Endodermal cell (in vitro differentiated cells): ENCODE measurements around the gene UPB1. TPM values are rescaled to one million over a fixed set of nuclear protein-coding genes. Genes with fewer than 3 reads are reported as not detected.

ENCODE experiments used
- DNase-seq: peaks from one replicate; pipeline ENCODE4 v3.0.0-alpha.2; 2017
- H3K27ac ChIP-seq: 2 replicates; pipeline ENCODE4 v1.5.1; 2013; ENCODE audit warnings: mild to moderate bottlenecking, low read depth, low read length, moderate library complexity
- H3K27me3 ChIP-seq: 2 replicates; pipeline ENCODE4 v1.6.1; 2013; ENCODE audit warnings: mild to moderate bottlenecking, low read length, moderate library complexity; ENCODE audit not compliant: insufficient read depth, control insufficient read depth, poor library complexity, severe bottlenecking
- H3K36me3 ChIP-seq: 2 replicates; pipeline ENCODE4 v1.7.0; 2013; ENCODE audit warnings: mild to moderate bottlenecking, low read length, moderate library complexity; ENCODE audit not compliant: control insufficient read depth, insufficient read depth
- H3K4me1 ChIP-seq: one replicate; pipeline ENCODE4 v1.7.0; 2013; ENCODE audit warnings: low read length; ENCODE audit not compliant: control insufficient read depth, insufficient read depth
- H3K4me3 ChIP-seq: 2 replicates; pipeline ENCODE4 v1.5.1; 2013; ENCODE audit warnings: mild to moderate bottlenecking, low read length, moderate library complexity
- H3K9ac ChIP-seq: 2 replicates; pipeline ENCODE4 v1.6.1; 2013; ENCODE audit warnings: mild to moderate bottlenecking, low read length, moderate library complexity; ENCODE audit not compliant: poor library complexity, severe bottlenecking; ENCODE audit errors: extremely low read depth
- H3K9me3 ChIP-seq: 2 replicates; pipeline ENCODE4 v1.6.1; 2013; ENCODE audit warnings: mild to moderate bottlenecking, low read length, moderate library complexity; ENCODE audit not compliant: control insufficient read depth
- H3K27ac Mint-ChIP-seq: 2 replicates; pipeline ENCODE4 v1.8.0; 2020; ENCODE audit warnings: mixed read lengths
- H3K27me3 Mint-ChIP-seq: 2 replicates; pipeline ENCODE4 v1.8.0; 2021; ENCODE audit warnings: mild to moderate bottlenecking, mixed read lengths; ENCODE audit not compliant: insufficient read depth
- H3K36me3 Mint-ChIP-seq: 2 replicates; pipeline ENCODE4 v1.8.0; 2020; ENCODE audit warnings: low read depth, mixed read lengths
- H3K4me1 Mint-ChIP-seq: 2 replicates; pipeline ENCODE4 v1.8.0; 2020; ENCODE audit warnings: mixed read lengths
- H3K4me3 Mint-ChIP-seq: 2 replicates; pipeline ENCODE4 v1.8.0; 2020; ENCODE audit warnings: mild to moderate bottlenecking, moderate library complexity, mixed read lengths
- H3K9me3 Mint-ChIP-seq: 2 replicates; pipeline ENCODE4 v1.8.0; 2020; ENCODE audit warnings: mild to moderate bottlenecking, mixed read lengths
- CTCF ChIP-seq: fragments of 200-600 bp; sonication (generic); conservative IDR thresholded peaks from 2 replicates; pipeline ENCODE4 v1.5.0; 2021; ENCODE audit warnings: antibody characterized with exemption, mild to moderate bottlenecking
- WGBS, 2 experiments: methylation state at CpG; one replicate each; pipeline versions ENCODE4 v1.1.5 to v1.1.7; 2013; ENCODE audit warnings: missing lambda C conversion rate in 2 of 2, mixed read lengths in 1 of 2; ENCODE audit not compliant: insufficient coverage in 1 of 2, insufficient read length in 1 of 2; 5-methylcytosine and 5-hydroxymethylcytosine counted together
- total RNA-seq, 2 donors: library from RNA; stranded (reverse); fragmentation: NEBNext Ultra II Directional in 1 of 2; extraction: Animal tissue kit (Norgen Biotek cat#: 25700) in 1 of 2; gene quantifications; 2 replicates in 1 of 2; 3 replicates in 1 of 2; pipeline ENCODE4 v1.2.1, GENCODE V29; 2021

The UPB1 gene
- total RNA-seq, 2 donors from 2014 or later: 0.40 TPM; not detected in 1

DNA sequence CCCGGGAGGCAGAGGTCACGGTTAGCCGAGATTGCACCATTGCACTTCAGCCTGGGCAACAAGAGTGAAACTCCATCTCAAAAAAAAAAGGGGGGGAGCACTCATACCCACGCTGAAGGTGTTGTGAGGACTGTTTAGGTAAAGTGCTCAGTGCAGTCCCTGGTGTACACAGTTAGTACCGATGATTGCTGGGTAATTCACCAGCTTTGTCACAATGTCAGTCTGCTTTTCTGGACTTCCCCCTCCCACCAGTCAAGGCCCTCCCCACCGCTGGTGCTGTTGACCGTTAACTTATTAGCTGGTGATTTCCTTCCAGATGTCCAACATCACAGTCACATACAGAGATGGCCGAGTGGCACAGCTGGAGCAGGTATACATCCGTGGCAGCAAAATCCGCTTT lies 72.5 kb downstream of the UPB1 start:
- peaks cover 57% of the 10 kb centered on the region for H3K36me3 Mint-ChIP-seq
- H3K27ac Mint-ChIP-seq: no peak overlapping the region
- H3K9ac ChIP-seq: no peak overlapping the region
- H3K36me3 ChIP-seq: peaks cover 86% of the 10 kb centered on the region
- H3K4me1 Mint-ChIP-seq: no peaks in the 10 kb centered on the region
- H3K4me3 Mint-ChIP-seq: no peak overlapping the region
- 96 to 100% methylated on average over 5 to 10 of the region's 10 CpGs for whole genome bisulfite sequencing, 2 experiments
- H3K4me3 ChIP-seq: no peak overlapping the region
- no peak for TF ChIP-seq CTCF
- no peaks in the 10 kb centered on the region for H3K9me3 Mint-ChIP-seq
- no peaks in the 10 kb centered on the region for H3K27me3 ChIP-seq
- H3K27me3 Mint-ChIP-seq: no peaks in the 10 kb centered on the region
- no peak overlapping the region for H3K27ac ChIP-seq
- no peaks in the 10 kb centered on the region for H3K4me1 ChIP-seq
- no peaks in the 10 kb centered on the region for H3K9me3 ChIP-seq
- no peak for DNase-seq

DNA sequence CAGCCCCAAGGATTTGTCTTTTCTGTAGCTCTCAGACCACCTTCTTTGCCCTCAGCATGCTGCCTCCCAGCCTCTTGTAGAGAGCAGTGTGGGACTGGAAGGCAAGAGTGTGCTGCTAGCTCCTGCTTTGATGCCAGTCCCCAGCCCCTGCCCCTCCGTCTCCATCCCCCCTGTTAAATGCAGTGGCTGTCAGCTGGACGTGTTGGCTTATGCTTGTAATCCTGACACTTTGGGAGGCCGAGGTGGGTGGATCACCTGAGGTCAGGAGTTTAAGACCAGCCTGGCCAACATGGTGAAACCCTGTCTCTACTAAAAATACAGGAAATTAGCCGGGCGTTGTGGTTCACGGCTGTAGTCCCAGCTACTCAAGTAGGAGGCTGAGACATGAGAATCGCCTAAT lies 76.1 kb downstream of the UPB1 start:
- Mint-ChIP-seq H3K27me3 (no peaks in the 10 kb centered on the region), H3K36me3 (peaks cover 67% of the 10 kb centered on the region), H3K4me1 (no peaks in the 10 kb centered on the region), H3K4me3 (no peak overlapping the region), H3K9me3 (no peaks in the 10 kb centered on the region), H3K27ac (no peak overlapping the region)
- Histone ChIP-seq H3K9ac (no peak overlapping the region), H3K4me3 (no peak overlapping the region), H3K36me3 (peaks cover 76% of the 10 kb centered on the region), H3K4me1 (no peaks in the 10 kb centered on the region), H3K27me3 (no peaks in the 10 kb centered on the region), H3K9me3 (no peaks in the 10 kb centered on the region), H3K27ac (no peak overlapping the region)
- 96% methylated on average over 7 of the region's 7 CpGs for WGBS, 2 experiments
- no peak for DNase-seq
- TF ChIP-seq CTCF: no peak

- whole genome bisulfite sequencing, 2 experiments: 95 to 100% methylated on average over 1 of the region's 1 CpG
- H3K4me3 Mint-ChIP-seq: no peak overlapping the region
- TF ChIP-seq CTCF: no peak
Observed at GRCh38 chr22:24576778-24577177, 81.6 kb downstream of the UPB1 start.

More at GRCh38 chr22:24576778-24577177, 81.6 kb downstream of the UPB1 start:
- H3K27me3 ChIP-seq: no peaks in the 10 kb centered on the region
- no peak for DNase-seq
- Mint-ChIP-seq H3K4me1 (peaks cover 12% of the 10 kb centered on the region), H3K36me3 (peaks cover 34% of the 10 kb centered on the region), H3K27ac (no peak overlapping the region), H3K9me3 (no peaks in the 10 kb centered on the region), H3K27me3 (no peaks in the 10 kb centered on the region)
- no peaks in the 10 kb centered on the region for H3K4me1 ChIP-seq
- no peak overlapping the region for H3K4me3 ChIP-seq
- no peaks in the 10 kb centered on the region for H3K9me3 ChIP-seq
- peaks cover 39% of the 10 kb centered on the region for H3K36me3 ChIP-seq
- H3K27ac ChIP-seq: no peak overlapping the region
- H3K9ac ChIP-seq: no peak overlapping the region

Other genes starting within 250 kb of the UPB1 start
- 10 to 100 TPM; 61.9 to 69.1 TPM for gene SPECC1L, start 224.5 kb upstream of the UPB1 start, total RNA-seq
- gene ADORA2A, start 67.7 kb upstream of the UPB1 start, total RNA-seq: 1 to 10 TPM; 4.1 to 4.7 TPM
- gene GUCD1, start 59.8 kb downstream of the UPB1 start, total RNA-seq: 10 to 100 TPM; 64.7 to 73.6 TPM
- 100 to 1,000 TPM; 158 to 180 TPM for gene SNRPD3, start 60.7 kb downstream of the UPB1 start, total RNA-seq
- 10 to 100 TPM; 27.4 to 31.2 TPM for gene LRRC75B, start 97.7 kb downstream of the UPB1 start, total RNA-seq
- gene GGT1, start 107.9 kb downstream of the UPB1 start, total RNA-seq: 10 to 100 TPM; 22.4 to 52.8 TPM